Activated CD8-positive, alpha-beta T cell treated with anti-CD3 and anti-CD28 coated beads, Interleukin-2, amount 10 ng/mL, durations not matched to agents 7 days and 5 days (primary cell): ENCODE data around the gene CTF1. TPM values are rescaled to one million over a fixed set of nuclear protein-coding genes. Genes with fewer than 3 reads are reported as not detected.

Experiments used
- ATAC-seq: fragments of 150-1000 bp; cut with Tn5 transposase; one replicate; pipeline ENCODE4 v1.10.0; 2021; ENCODE audit warnings: moderate library complexity
- CTCF ChIA-PET: fragments of 350-600 bp; sonication (Branson Sonifier 250); formaldehyde crosslinking; loops from one replicate; lab custom pipeline; 2021; ENCODE audit warnings: antibody characterized with exemption; lab: Charles Lee
- POLR2A ChIA-PET: fragments of 350-600 bp; sonication (Branson Sonifier 250); formaldehyde crosslinking; loops from one replicate; lab custom pipeline; 2021; ENCODE audit warnings: antibody characterized with exemption; lab: Charles Lee
- DNase-seq: peaks from one replicate; pipeline ENCODE4 v3.0.0-alpha.2; 2020
- H3K27ac Mint-ChIP-seq: one replicate; pipeline ENCODE4 v1.8.0; 2021; ENCODE audit warnings: mild to moderate bottlenecking, mixed read lengths
- H3K27me3 Mint-ChIP-seq: one replicate; pipeline ENCODE4 v1.8.0; 2021; ENCODE audit warnings: low read depth, mixed read lengths
- H3K36me3 Mint-ChIP-seq: one replicate; pipeline ENCODE4 v1.8.0; 2021; ENCODE audit warnings: low read depth, mixed read lengths
- H3K4me1 Mint-ChIP-seq: one replicate; pipeline ENCODE4 v1.8.0; 2021; ENCODE audit warnings: low read depth, mixed read lengths
- H3K4me3 Mint-ChIP-seq: one replicate; pipeline ENCODE4 v1.8.0; 2021; ENCODE audit warnings: mild to moderate bottlenecking, mixed read lengths
- H3K9me3 Mint-ChIP-seq: one replicate; pipeline ENCODE4 v1.8.0; 2022; ENCODE audit warnings: mixed read lengths; ENCODE audit not compliant: insufficient read depth
- total RNA-seq, 2 experiments: library from RNA; stranded (reverse); gene quantifications; one replicate each; pipeline ENCODE4 v1.2.3, GENCODE V29; 2021

CTF1 gene
- total RNA-seq, 2 experiments from 2014 or later, result 0.23 to 0.34 TPM

DNA sequence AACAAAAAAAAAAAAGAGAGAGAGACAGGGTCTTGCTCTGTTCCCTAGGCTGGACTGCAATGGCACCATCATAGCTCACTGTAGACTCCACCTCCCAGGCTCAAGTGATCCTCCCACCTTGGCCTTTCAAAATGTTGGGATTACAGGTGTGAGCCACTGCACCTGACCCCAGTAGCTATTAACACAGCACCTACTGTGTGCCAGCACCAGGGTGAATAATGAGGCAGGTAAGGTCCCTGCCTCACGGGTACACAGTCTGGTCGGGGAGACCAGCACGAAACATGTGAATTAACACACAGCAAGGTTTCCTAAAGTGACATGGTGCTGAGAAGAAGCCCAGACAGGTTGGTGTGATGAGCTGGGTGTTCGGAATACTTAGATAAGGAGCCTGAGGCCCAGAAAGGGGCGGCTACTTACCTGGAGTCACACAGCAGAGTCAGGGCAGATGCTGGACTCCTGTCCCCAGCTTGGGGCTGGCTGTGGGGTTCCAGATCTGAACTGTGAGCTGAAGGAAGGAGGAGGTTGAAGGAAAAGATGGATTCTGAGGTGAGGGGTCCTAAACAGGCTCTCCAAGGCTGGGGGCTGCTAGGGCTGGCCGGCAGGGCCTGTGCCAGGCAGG, 16.5 kb downstream of the CTF1 start:
- POLR2A ChIA-PET, result interaction anchor here (1.2 kb wide), 1 partner anchor 11 kb away, joined by 3 read pairs; no protein-coding TSS in a partner anchor
- Mint-ChIP-seq H3K4me3 (no peak overlapping the region), H3K9me3 (no peaks in the 10 kb centered on the region), H3K27me3 (no peaks in the 10 kb centered on the region), H3K27ac (no peak overlapping the region), H3K4me1 (peaks cover 5% of the 10 kb centered on the region), H3K36me3 (no peaks in the 10 kb centered on the region)
- DNase-seq (no peak), ATAC-seq (no peak)
- CTCF ChIA-PET, result interaction anchor here (1.5 to 1.8 kb wide), 3 partner anchors 11 to 68 kb away, joined by 3 to 8 read pairs (median 4); no protein-coding TSS in a partner anchor

DNA sequence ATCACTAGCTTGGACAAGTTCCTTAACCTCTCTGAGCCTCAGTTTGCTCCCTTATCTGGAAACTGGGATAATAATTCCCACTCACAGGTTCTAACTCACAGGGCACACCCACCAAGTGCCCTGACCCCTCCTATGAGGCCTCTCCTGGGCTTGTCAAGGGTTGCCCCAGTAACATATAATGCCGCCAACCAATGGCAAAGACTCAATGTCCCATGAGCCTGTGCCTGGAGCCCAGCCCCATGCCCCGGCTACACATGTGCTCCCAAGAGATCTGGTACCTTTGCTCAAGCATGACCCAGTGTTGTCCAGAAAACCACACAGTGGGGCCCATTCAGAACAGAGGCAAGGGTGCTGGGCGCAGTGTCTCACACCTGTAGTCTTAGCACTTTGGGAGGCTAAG, 18.4 kb downstream of the CTF1 start:
- ChIA-PET CTCF (interaction anchor here (0.8 to 1.6 kb wide), 3 partner anchors 9 to 43 kb away, joined by 3 to 5 read pairs (median 3); no protein-coding TSS in a partner anchor), POLR2A (no interaction called here)
- no peak for ATAC-seq
- Mint-ChIP-seq H3K27me3 (no peaks in the 10 kb centered on the region), H3K4me1 (no peaks in the 10 kb centered on the region), H3K27ac (no peak overlapping the region), H3K9me3 (no peaks in the 10 kb centered on the region), H3K4me3 (no peak overlapping the region), H3K36me3 (no peaks in the 10 kb centered on the region)
- DNase-seq, result no peak

DNA sequence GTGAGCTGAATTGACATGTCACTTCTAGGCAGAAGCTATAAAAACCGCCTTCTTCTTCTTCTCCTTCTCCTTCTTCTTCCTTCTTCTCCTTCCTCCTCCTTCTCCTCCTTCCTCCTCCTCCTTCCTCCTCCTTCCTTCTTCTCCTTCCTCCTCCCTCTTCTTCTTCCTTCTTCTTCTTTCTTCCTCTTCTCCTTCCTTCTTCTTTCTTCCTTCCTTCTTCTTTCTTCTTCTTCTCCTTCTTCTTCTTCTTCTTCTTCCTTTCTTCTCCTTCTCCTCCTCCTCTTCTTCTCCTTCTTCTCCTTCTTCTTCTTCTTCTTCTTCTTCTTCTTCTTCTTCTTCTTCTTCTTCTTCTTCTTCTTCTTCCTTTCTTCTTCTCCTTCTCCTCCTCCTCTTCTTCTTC, 22.2 kb downstream of the CTF1 start:
- DNase-seq, result no peak
- ATAC-seq, result no peak
- ChIA-PET POLR2A (no interaction called here), CTCF (interaction anchor here (1.1 to 5.3 kb wide), 4 partner anchors 16 to 76 kb away, joined by 3 to 55 read pairs (median 5); no protein-coding TSS in a partner anchor)
- no peak overlapping the region for H3K4me3 Mint-ChIP-seq
- H3K27me3 Mint-ChIP-seq, result no peaks in the 10 kb centered on the region
- H3K9me3 Mint-ChIP-seq, result no peaks in the 10 kb centered on the region
- H3K36me3 Mint-ChIP-seq, result no peaks in the 10 kb centered on the region
- peaks cover 13% of the 10 kb centered on the region for H3K4me1 Mint-ChIP-seq
- H3K27ac Mint-ChIP-seq, result no peak overlapping the region

DNA sequence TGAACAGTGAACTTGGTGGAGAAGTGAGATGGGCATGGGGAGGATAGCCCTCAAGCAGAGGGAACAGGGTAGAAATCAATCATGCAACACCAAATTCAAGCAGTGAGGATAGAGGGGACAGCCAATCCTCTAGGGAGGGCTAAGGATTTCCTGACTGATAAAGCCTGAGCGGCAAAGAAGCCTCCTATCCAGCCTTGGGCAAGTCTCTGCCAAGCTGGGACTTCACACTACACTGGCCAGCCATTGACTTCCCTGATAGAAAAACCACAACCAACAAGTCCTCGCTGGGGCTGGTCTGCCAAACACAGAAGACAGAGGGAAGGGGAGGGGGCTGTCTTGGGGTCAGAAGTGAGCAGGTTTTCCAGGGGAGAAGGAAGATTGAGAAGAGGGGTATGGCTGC, 24.5 kb downstream of the CTF1 start:
- no peak overlapping the region for H3K27ac Mint-ChIP-seq
- H3K9me3 Mint-ChIP-seq, result no peaks in the 10 kb centered on the region
- ATAC-seq (no peak), DNase-seq (no peak)
- ChIA-PET CTCF (interaction anchor here (2.4 to 5.3 kb wide), 2 partner anchors 19 to 75 kb away, joined by 11 to 55 read pairs; no protein-coding TSS in a partner anchor), POLR2A (no interaction called here)
- no peaks in the 10 kb centered on the region for H3K27me3 Mint-ChIP-seq
- no peaks in the 10 kb centered on the region for H3K36me3 Mint-ChIP-seq
- no peak overlapping the region for H3K4me3 Mint-ChIP-seq
- H3K4me1 Mint-ChIP-seq, result peaks cover 19% of the 10 kb centered on the region

DNA sequence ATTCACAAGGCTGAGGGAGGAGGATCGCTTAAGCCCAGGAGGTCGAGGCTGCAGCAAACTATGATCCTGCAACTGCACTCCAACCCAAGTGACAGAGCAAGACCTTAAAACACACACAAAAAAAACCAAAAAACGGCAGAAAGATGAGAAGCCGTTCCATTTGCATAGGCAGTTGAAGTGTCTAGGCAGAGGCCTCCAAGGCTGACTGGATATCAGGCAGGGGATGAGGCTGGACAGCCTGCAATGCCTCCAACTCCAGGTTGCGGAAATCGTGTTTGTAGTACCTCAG, 25.0 kb downstream of the CTF1 start:
- Mint-ChIP-seq H3K4me1 (peaks cover 19% of the 10 kb centered on the region), H3K27me3 (no peaks in the 10 kb centered on the region), H3K36me3 (no peaks in the 10 kb centered on the region), H3K4me3 (peak overlapping the region; percentile 97), H3K9me3 (no peaks in the 10 kb centered on the region), H3K27ac (peak overlapping the region; percentile 99)
- CTCF ChIA-PET, result interaction anchor here (2.4 to 5.3 kb wide), 2 partner anchors 20 to 76 kb away, joined by 11 to 55 read pairs; no protein-coding TSS in a partner anchor
- ATAC-seq, result no peak
- no peak for DNase-seq
- POLR2A ChIA-PET, result no interaction called here

DNA sequence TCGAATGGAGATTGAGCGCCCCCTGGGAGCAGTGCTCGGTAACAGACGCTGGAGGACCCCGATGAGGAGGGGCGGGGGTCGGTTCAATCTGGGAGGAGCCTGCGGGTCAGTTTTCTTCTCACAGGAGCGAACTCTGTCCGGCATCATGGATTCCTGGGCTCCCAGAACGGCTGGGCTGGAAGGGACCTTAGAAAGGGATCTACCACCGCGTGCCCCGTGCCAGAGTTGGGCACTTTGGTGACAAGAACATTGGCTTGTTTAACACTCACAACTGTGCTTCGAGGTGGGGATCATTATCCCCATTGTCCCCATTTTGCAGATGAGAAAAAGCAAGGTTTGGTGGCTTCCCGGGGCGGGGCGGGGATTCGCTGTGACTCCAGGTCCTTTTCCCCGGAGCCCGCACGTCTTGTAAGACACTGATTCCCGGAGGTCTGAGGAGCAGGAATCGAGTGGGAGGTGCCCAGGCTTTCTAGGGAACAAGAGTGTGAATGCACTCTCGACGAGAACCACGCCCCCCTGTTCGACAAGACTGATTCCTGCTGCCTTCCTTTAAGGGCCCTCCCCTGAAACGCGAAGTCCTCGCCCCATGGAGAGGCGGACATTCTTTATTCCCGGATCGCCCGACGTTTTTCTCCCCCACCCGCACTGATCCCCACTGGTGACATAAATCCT, 25.5 kb downstream of the CTF1 start:
- DNase-seq (peak; percentile 92), ATAC-seq (peak; percentile 2)
- POLR2A ChIA-PET, result interaction anchor here (0.6 kb wide), 1 partner anchor 47 kb away, joined by 3 read pairs; no protein-coding TSS in a partner anchor
- CTCF ChIA-PET, result interaction anchor here (0.6 to 5.3 kb wide), 6 partner anchors 14 to 107 kb away, joined by 3 to 55 read pairs (median 3); no protein-coding TSS in a partner anchor
- H3K9me3 Mint-ChIP-seq, result no peaks in the 10 kb centered on the region
- H3K4me3 Mint-ChIP-seq, result peak overlapping the region; percentile 97
- H3K36me3 Mint-ChIP-seq, result no peaks in the 10 kb centered on the region
- no peaks in the 10 kb centered on the region for H3K27me3 Mint-ChIP-seq
- H3K4me1 Mint-ChIP-seq, result peaks cover 23% of the 10 kb centered on the region
- H3K27ac Mint-ChIP-seq, result peak overlapping the region; percentile 99

DNA sequence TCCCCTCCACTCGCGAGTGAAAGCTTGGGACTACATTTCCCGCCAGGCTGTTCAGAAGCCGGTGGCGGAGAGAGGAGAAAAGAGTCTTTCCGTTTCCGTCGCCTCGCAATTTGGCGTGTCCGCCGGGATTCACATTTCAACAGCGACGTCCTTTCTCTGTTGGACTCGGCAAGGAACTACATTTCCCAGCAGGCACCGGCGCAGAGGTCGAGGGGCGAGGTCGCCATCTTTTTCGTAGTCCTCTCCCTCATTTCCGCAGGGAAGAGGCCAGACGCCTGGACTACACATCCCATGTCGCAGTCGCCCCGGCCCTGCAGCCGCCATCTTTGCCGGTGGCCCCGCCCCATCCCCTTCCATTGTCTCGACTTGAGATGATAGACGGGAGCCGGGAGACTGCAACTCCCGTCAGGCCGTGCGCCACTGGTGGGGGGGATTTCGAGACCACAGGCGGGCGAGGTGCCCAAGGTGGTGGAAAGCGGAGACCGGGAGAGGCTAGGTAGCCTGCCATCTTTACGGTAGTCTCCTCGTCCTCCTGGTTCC, 26.1 kb downstream of the CTF1 start:
- Mint-ChIP-seq H3K9me3 (no peaks in the 10 kb centered on the region), H3K27me3 (no peaks in the 10 kb centered on the region), H3K4me3 (peak overlapping the region; percentile 97), H3K36me3 (no peaks in the 10 kb centered on the region), H3K4me1 (peaks cover 28% of the 10 kb centered on the region), H3K27ac (peak overlapping the region; percentile 99)
- ATAC-seq, result peak; percentile 86
- ChIA-PET POLR2A (interaction anchor here (0.6 kb wide), 1 partner anchor 48 kb away, joined by 3 read pairs; no protein-coding TSS in a partner anchor), CTCF (interaction anchor here (0.6 to 1.0 kb wide), 5 partner anchors 14 to 108 kb away, joined by 3 to 17 read pairs (median 3); no protein-coding TSS in a partner anchor)
- DNase-seq, result peak; percentile 100

DNA sequence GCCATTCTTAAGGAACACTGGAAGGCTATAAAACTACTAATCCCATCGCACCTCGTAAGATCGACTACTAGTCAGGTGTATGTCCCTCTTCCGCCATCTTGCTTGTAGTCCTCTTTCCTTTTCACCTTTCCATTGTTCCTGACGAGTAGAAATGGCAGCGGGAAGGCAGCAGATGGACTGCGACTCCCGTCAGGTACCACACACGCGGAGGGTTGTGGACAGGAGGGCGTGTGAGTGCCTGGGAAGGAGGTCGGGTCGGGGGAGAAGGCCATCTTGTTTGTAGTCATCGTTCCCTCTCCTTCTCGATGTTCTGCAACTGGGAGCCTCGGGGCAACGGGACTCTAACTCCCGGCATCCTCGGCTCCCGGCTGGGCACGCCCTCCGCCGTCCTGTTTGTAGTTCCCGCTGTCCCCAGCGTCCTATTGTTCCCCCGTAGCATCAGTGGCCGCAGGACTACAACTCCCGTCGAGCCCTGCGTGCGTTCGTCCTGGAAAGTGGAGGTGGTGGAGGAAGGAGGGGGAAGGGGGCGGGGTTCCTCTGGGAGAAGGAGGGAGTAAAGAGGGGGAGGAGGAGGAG, 26.6 kb downstream of the CTF1 start:
- CTCF ChIA-PET, result interaction anchor here (2.7 to 3.2 kb wide), 2 partner anchors 12 to 18 kb away, joined by 12 to 18 read pairs; no protein-coding TSS in a partner anchor
- H3K27ac Mint-ChIP-seq, result peak overlapping the region; percentile 99

DNA sequence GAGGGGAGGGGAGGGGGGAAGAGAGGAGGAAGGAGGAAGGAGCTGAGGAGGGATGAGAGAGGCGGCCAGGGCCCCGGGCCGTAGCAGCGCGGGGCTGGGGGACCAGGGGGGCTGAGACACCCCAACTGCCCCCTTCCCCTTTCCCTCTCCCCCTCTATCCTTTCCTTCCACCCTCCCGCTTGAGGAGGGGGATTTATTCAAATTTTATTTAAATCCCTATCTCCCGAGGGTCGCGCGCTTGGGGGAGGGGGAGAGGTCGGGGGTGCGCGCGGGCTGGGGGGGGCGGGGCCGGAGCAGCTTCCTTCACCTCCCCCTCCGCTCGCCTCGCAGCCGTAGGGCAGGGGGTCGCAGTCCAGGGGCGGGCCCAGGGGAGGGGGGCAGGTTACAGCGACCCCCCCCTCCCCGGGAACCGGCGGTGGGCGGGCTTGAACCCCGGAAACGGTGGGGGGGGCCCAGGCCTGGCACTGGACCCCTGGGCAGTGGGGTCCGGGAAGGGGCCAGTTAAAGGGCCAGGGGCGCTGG, 27.2 kb downstream of the CTF1 start, which contains the start of gene FBXL19:
Gene FBXL19 (plus strand): TSS at position 19 of the 522 bp plus-strand sequence. CDS start 2,183 bp downstream, outside the sequence.
- Mint-ChIP-seq H3K9me3 (no peaks in the 10 kb centered on the region), H3K27me3 (no peaks in the 10 kb centered on the region), H3K4me3 (peak within 1 kb of the TSS; percentile 97), H3K27ac (peak within 1 kb of the TSS; percentile 99), H3K4me1 (peaks cover 28% of the 10 kb centered on the region), H3K36me3 (no peaks in the 10 kb centered on the region)
- ChIA-PET CTCF (interaction anchor here (2.7 to 3.2 kb wide), 2 partner anchors 12 to 18 kb away, joined by 12 to 18 read pairs; no protein-coding TSS in a partner anchor), POLR2A (no interaction called here)
- DNase-seq, result peak; percentile 40
- no peak for ATAC-seq

More for the DNA sequence above, 26.6 kb downstream of the CTF1 start:
- Mint-ChIP-seq H3K27me3 (no peaks in the 10 kb centered on the region), H3K36me3 (no peaks in the 10 kb centered on the region), H3K9me3 (no peaks in the 10 kb centered on the region), H3K4me3 (peak overlapping the region; percentile 97), H3K4me1 (peaks cover 28% of the 10 kb centered on the region)
- POLR2A ChIA-PET, result no interaction called here
- ATAC-seq, result peak; percentile 82
- peak; percentile 98 for DNase-seq

DNA sequence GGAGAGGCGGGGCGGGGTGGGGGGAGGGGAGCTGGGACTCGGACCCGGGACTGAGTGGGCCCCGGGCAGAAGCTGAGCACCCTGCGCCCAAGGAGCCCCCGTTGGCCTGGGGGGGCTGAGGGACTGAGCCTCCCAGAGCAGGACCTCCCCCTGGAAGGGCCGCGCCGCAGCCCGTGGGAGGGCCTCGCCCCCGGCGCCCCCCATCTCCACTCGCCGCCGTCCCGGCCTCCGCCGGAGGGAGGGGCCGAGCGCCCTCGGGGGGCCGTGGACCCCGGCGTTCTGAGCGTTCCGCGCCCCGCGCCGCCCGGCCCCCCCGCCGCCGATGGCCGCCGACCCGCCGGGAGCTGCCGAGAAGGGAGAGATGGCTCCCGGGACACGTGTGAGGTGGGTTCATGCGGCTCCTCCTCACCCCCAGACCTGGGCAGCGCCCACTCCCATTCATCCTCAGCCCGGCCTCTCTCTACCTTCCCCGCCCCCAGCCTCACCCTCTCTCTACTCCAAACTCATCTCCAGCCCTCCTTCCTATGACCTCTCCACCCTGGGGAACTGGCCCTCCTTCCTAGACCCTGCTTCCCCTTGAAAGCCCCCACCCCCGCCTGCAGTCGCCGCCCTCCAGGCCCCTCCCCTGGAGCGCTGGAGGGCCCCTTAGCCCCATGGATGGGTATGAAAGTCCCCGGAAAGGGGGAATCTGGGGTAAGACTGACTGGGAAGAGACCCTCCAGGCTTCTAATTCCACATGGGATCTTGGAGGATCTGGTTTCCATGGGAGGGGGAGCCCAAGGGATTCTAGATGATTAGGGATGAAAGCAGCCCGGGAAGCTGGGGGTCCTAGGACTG, 27.9 kb downstream of the CTF1 start:
- H3K27me3 Mint-ChIP-seq, result no peaks in the 10 kb centered on the region
- H3K4me1 Mint-ChIP-seq, result peaks cover 28% of the 10 kb centered on the region
- H3K36me3 Mint-ChIP-seq, result no peaks in the 10 kb centered on the region
- no peaks in the 10 kb centered on the region for H3K9me3 Mint-ChIP-seq
- no peak for ATAC-seq
- no peak overlapping the region for H3K27ac Mint-ChIP-seq
- POLR2A ChIA-PET, result no interaction called here
- no peak for DNase-seq
- peak overlapping the region; percentile 69 for H3K4me3 Mint-ChIP-seq
- CTCF ChIA-PET, result interaction anchor here (1.4 to 3.2 kb wide), 5 partner anchors 11 to 176 kb away, joined by 3 to 18 read pairs (median 8); partner anchors contain the start of genes ORAI3 and PHKG2
